Fibroblast of mammary gland (primary cell): ENCODE data around the gene PPP6R1.
"Not testable (repeated sequence)": the region's sequence is repeated elsewhere in the genome, so short reads cannot be mapped to it uniquely, and the experiment has no call there.

Source experiments
- DNase-seq: peaks from one replicate; pipeline ENCODE4 v3.0.0-alpha.2; 2010; ENCODE audit warnings: low read depth
- H3K4me3 ChIP-seq: 2 replicates; pipeline ENCODE4 v1.5.1; 2011; ENCODE audit warnings: low read depth, mild to moderate bottlenecking, low read length, moderate library complexity; ENCODE audit not compliant: control insufficient read depth
- CTCF ChIP-seq: conservative IDR thresholded peaks from 2 replicates; pipeline ENCODE4 v1.5.1; 2011; ENCODE audit warnings: low read depth, low read length, inconsistent platforms; ENCODE audit not compliant: control insufficient read depth, insufficient read depth

Gene PPP6R1

GRCh38 chr19:55228403-55229031 lies 30.3 kb downstream of the PPP6R1 start, which contains the start of gene TMEM86B:
Gene TMEM86B (minus strand): TSS chr19:55228763. CDS start chr19:55228741, 22 bp downstream.
- TF ChIP-seq CTCF = no peak
- DNase-seq = no peak
- no peak within 1 kb of the TSS for H3K4me3 ChIP-seq

GRCh38 chr19:55228015-55228391 lies 30.8 kb downstream of the PPP6R1 start:
- no peak for DNase-seq
- TF ChIP-seq CTCF = no peak
- H3K4me3 ChIP-seq = no peak overlapping the region

- no peak for DNase-seq
- no peak for TF ChIP-seq CTCF
- H3K4me3 ChIP-seq = no peak overlapping the region
These were observed 31.4 kb downstream of the PPP6R1 start for GRCh38 chr19:55227241-55228014.

GRCh38 chr19:55226788-55227187 lies 32.0 kb downstream of the PPP6R1 start:
- DNase-seq = no peak
- no peak overlapping the region for H3K4me3 ChIP-seq
- no peak for TF ChIP-seq CTCF

- no peak for TF ChIP-seq CTCF
- DNase-seq = no peak
- no peak overlapping the region for H3K4me3 ChIP-seq
These were observed 32.5 kb downstream of the PPP6R1 start for GRCh38 chr19:55226273-55226672.

GRCh38 chr19:55225415-55225958 lies 33.3 kb downstream of the PPP6R1 start:
- no peak overlapping the region for H3K4me3 ChIP-seq
- TF ChIP-seq CTCF = no peak
- no peak for DNase-seq

GRCh38 chr19:55224679-55225414 lies 34.0 kb downstream of the PPP6R1 start:
- not testable (repeated sequence) for DNase-seq, H3K4me3 ChIP-seq
